IPS-18c (cell line): ENCODE measurements around the gene BRIP1.

Experiments
- H3K4me3 ChIP-seq: 2 replicates; pipeline ENCODE4 v1.7.0; 2013; ENCODE audit warnings: low read depth, mild to moderate bottlenecking, low read length, moderate library complexity; ENCODE audit not compliant: insufficient read depth
- H3K9me3 ChIP-seq: one replicate; pipeline ENCODE4 v1.6.1; 2013; ENCODE audit warnings: mild to moderate bottlenecking, low read length, moderate library complexity; ENCODE audit not compliant: control insufficient read depth, insufficient read depth

Gene BRIP1

DNA sequence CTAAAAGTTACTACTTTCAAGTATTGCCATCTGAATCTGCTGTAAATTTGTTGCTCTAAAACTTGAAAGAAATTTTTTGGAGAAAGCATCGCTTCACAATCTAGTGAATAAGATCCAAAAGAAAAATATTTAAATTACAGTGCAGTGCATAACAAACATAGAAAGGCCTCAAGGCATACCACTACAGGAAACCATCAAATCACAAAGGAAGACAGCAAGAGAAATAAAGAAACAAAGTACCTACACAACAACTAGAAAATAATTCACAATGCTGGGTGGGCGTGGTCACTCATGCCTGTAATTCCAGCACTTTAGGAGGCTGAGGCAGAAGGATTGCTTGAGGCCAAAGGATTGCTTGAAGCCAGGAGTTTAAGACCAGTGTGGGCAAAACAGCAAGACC is 104.9 kb downstream of the BRIP1 start:
- H3K9me3 ChIP-seq = no peaks in the 10 kb centered on the region
- H3K4me3 ChIP-seq = no peak overlapping the region

DNA sequence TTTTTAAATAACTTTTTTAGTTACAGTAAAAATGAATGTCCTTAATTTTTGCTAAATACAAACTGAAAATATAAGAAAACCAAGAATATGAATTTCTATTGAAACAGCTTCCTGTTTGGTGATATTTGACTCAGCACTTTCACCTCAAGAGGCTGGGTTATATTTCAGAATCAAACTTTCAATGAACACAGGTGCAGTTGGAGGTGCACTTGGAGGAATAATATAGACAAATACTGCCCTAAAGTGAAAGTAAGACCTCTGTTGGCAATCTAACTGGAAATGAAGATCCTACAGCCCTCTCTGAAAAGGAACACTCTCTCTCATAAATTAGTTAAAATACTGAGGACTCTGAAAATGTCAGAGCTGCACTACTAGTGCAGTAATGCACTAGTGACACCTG is 106.2 kb downstream of the BRIP1 start:
- Histone ChIP-seq H3K4me3 (no peak overlapping the region), H3K9me3 (no peaks in the 10 kb centered on the region)

DNA sequence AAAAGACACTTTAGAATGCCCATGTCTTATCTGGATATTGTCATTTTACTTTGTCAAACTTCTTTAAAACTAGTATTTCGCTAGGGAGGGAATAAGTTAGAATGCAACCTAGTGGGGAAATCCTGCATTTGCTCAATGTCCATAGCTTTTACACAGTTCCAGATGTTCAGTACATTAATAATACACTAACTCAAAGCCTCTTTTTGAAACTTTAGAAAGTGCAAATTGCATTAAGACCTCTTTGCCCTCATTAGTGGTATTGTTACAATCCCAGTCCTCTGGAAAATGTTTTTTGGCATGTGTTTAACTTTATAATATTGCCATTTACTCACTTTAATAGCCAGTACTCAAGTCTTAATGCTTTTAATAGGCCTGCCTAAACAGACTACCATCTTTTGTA is 106.8 kb downstream of the BRIP1 start:
- H3K4me3 ChIP-seq = no peak overlapping the region
- H3K9me3 ChIP-seq = no peaks in the 10 kb centered on the region

DNA sequence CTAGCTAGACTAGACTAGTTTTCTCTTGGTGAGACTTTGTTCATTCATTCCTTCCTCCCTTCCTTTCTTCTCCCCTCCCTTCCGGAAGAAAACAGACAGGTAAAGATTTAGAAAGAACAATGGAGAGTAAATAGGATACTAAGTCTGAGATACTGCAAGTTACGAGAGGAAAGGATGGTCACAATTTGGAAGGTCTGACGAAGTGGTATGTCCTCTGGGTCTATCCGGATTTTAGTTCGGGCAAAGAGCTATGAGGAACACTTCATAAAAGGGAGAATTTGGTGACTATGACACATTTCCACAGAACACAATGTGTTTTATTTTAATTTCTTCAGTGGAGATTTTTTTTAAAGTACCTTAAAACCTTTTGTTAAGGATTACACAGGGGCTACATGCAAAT is 107.7 kb downstream of the BRIP1 start:
- Histone ChIP-seq H3K4me3 (no peak overlapping the region), H3K9me3 (no peaks in the 10 kb centered on the region)

DNA sequence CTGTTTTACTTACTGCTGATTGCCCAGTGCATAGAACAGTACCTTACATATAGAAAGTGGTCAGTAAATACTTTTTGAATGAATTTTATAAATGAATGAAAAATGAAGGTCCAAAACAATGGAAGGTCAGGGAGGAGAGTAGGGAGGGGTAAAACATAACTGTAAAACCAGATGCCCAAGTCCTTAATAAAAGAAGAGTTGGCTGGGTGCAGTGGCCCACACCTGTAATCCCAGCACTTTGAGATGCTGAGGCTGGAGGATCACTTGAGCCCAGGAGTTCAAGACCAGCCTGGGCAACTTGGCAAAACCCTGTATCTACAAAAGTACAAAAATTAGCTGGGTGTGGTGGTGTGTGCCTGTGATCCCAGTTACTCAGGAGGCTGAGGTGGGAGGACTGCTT is 108.2 kb downstream of the BRIP1 start:
- no peaks in the 10 kb centered on the region for H3K9me3 ChIP-seq

DNA sequence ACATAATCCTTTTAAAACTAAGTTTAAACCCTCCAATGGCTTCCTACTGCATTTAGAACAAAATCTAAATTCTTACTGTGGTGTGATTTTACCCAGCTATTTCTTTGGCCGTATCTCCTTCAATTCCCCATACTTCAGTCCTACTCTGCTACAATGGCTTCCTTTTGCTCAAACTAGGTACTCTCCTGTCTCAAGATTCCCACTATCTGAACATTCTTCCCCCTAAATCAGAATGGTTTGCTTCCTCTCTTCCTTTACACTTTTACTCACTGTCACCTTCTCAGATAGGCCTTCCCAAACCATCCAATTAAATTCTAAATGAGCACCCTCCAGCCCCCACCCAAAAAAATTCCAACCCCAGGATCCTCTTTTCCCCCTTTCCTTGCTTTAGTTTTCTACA is 109.2 kb downstream of the BRIP1 start:
- no peak overlapping the region for H3K4me3 ChIP-seq

More for the DNA sequence above, 108.2 kb downstream of the BRIP1 start:
- H3K4me3 ChIP-seq = no peak overlapping the region

DNA sequence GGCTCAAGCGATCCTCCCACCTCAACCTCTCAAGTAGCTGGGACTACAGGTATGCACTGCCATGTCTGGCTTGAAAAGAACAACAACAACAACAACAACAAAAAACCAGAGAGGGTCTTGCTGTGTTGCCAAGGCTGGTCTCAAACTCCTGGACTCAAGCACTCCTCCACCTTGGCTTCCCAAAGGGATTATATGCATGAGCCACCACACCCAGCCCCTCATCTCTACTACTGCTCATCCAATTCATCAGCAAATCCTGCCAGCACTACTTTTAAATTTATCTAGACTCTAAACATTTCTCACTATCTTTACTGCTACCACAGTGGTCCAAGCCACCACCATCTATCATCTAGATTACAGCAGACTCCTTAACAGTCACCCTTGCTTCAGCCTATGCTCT is 109.6 kb downstream of the BRIP1 start:
- no peak overlapping the region for H3K4me3 ChIP-seq
- peaks cover 1% of the 10 kb centered on the region for H3K9me3 ChIP-seq

More for the DNA sequence above, 109.2 kb downstream of the BRIP1 start:
- H3K9me3 ChIP-seq = no peaks in the 10 kb centered on the region

DNA sequence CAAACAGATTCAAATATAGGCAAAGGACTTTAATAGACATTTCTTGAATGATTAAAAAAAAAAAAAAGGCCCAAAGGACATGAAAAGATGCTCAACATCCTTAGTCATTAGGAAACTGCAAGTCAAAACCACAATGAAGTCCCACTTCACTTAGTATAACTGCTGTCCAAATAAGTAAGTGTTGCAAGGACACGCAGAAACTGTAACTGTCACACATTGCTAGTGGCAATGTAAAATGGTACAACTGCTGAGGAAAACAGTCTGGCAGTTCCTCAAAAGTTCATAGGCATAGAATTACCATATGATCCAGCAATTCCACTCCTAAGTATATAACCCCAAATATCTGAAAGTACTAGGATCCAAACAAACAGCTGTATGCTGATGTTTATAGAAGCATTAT is 112.7 kb downstream of the BRIP1 start:
- peaks cover 7% of the 10 kb centered on the region for H3K9me3 ChIP-seq

DNA sequence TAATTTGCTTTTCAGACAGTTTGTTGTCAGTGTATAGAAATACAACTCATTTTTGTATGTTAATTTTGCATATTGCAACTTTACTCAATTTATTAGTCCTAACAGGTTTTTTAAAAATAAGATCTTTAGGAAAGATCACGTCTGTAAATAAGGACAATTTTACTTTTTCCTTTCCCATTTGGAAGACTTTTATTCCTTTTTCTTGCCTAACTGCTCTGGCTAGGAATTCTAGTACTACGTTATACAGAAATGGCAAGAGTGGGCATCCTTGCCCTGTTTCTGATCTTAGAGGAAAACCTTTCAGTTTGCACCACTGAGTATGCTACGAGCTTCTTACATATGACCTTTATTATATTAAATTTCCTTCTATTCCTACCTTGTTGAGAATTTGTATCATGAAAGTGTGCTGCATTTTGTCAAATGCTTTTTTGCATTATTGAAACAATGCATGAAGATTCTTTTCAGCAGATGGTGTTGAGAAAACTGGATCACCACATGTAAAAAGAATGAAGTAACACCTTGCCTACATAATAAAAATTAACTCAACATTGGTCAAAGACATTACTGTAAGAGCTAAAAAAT is 113.4 kb downstream of the BRIP1 start:
- no peak overlapping the region for H3K4me3 ChIP-seq
- H3K9me3 ChIP-seq = peaks cover 7% of the 10 kb centered on the region

More for the DNA sequence above, 112.7 kb downstream of the BRIP1 start:
- no peak overlapping the region for H3K4me3 ChIP-seq

DNA sequence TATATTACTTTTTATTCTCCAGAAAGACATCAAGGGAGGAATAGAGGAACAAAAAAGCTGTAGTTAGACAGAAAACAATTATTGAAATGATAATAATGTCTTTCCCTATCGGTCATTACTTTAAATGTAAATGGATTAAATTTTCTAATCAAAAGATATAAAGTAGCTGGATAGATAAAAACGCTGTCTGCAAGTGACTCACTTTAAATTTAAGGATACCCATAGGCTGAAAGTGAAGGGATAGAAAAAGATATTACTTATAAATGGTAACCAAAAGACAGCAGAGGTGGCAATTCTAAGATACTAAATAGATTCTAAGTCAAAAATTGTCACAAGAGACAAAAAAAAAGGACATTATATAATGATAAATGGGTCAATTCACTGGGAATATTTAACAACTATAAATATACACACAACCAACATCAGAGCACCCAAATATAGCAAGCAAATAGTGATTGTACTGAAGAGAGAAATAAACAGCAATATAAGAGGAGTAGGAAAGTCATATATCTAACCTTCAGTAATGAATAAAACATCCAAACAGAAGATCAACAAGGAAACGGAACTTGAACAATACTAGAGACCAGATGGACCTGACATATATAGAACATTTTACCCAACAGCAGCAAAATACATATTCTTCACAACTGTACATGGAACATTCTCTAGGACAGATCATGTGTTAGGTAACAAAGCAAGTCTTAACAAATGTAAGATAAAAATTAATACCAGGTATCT is 116.9 kb downstream of the BRIP1 start:
- Histone ChIP-seq H3K4me3 (no peak overlapping the region), H3K9me3 (peaks cover 7% of the 10 kb centered on the region)

DNA sequence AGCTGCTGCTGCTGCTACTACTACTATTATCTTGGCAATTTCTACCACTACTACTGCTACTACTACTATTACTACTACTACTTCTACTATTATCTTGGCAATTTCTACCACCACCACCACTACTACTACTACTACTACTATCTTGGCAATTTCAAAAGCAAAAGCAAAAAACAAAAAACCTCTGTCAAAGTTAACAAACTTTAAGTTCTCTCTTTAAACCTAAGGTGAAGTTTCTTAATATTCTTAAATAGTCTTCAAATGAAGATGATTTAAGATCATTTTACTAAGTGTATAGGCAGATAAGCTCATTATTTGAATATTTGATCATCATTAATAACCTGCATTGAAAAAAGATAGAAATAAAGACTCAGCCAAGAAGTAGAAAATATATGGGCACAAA is 118.5 kb downstream of the BRIP1 start:
- Histone ChIP-seq H3K9me3 (peaks cover 7% of the 10 kb centered on the region), H3K4me3 (no peak overlapping the region)

DNA sequence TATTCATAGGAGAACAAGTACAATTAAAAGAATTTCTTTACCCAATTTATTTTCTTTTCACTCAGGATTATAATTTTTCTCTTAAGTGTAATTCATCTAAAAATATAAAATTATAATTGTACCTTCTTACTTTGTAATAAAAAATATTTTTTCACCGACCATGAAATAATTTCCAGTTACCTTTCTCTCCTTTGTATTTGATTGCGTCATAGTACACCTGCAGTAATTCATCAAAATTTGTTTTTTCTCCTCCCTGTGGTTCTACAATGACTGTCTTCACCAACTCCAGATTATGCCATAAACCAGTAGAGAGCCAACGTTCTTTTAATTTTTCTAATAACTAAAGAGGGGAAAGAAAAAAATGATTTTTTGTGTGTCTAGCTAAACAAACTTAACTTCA is 119.1 kb downstream of the BRIP1 start:
- H3K9me3 ChIP-seq = peaks cover 7% of the 10 kb centered on the region

DNA sequence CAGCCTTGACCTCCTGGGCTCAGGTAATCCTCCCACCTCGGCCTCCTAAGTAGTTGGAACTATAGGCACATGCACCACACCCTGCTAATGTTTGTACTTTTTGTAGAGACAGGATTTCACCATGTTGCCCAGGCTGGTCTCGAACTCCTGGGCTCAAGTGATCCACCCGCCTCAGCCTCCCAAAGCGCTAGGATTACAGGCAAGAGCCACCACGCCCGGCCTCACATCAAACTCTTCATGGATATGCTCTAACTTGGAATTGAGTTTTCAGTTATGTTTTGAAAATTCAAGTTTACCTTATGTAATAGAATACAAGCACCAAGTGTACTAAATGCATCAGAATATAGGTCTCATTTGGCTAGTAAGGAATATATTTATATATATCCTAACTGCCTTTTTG is 119.6 kb downstream of the BRIP1 start:
- Histone ChIP-seq H3K9me3 (peaks cover 6% of the 10 kb centered on the region), H3K4me3 (no peak overlapping the region)

More for the DNA sequence above, 119.1 kb downstream of the BRIP1 start:
- no peak overlapping the region for H3K4me3 ChIP-seq

DNA sequence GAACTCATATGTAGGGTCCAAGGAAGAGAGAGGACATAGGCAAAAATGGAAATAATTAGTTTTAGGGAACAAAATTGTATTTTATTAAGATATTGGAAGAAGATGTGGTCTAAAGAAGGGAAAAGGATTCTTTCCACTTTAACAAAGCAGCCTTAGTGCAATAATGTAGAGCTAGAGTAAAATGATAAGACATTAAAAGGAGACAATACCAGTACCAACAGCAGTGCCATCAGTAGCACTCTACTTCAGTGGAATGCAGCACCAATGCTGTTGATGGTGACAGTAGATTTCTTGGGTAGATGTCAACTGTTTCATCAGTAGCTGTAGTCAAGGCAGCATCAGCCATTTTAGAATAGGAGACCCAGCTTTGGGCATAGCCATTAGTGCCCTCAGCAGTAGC is 124.3 kb downstream of the BRIP1 start:
- Histone ChIP-seq H3K9me3 (no peaks in the 10 kb centered on the region), H3K4me3 (no peak overlapping the region)

DNA sequence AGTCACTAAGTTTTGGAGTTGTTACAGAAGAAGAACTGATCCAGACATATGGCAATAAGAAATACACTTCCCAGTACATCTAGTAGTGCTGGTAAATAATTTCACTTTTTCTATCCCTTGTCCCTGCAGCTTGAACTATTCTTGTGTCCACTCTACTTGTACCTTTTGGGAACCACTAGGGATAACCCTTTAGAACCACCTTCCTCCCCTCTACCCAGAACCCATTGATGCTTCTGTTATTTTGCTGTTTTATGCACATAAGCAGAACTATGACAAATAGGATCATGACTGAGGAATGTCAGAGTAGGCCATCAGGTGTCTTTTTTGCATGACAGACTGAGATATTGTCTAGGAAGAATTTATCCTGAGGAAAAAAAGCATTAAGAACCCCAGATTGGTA is 125.1 kb downstream of the BRIP1 start:
- Histone ChIP-seq H3K9me3 (no peaks in the 10 kb centered on the region), H3K4me3 (no peak overlapping the region)

DNA sequence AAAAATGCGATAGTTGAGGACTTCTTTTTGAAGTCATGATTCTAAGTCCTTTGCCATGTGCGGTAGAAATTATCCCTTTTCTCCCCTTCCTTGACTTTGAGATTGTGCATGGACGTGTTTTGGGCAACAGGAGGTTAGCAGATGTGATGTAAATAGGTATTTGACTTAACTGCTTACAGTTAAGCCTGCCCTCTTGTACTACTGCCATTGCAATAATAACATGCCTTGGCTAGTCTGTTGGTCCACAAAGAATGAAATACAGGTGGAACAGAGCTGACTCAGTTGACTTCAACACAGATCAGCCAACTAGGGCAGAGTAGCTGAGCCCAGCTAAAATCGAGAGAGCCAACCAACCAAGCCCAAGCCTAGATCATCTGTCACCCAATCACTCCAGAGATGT is 125.5 kb downstream of the BRIP1 start:
- H3K4me3 ChIP-seq = no peak overlapping the region

DNA sequence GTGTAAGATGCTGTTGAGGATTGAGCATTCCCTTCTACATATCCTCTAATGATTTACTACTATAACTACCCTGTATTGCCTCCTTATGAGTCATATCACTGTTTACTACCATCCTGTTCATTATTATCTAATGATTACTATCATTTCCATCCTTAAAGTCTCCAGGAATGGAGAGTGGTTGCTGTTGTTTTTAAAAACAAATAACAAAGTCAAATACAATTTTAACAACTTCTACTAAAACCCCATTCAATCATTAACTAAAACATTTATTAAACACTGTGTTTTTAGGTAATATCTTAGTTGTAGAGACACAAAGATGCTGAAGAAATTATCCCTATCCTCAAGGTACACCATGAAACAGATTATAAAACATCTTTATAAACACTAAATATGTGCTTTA is 126.9 kb downstream of the BRIP1 start:
- H3K9me3 ChIP-seq = no peaks in the 10 kb centered on the region
- H3K4me3 ChIP-seq = no peak overlapping the region

More for the DNA sequence above, 125.5 kb downstream of the BRIP1 start:
- no peaks in the 10 kb centered on the region for H3K9me3 ChIP-seq

DNA sequence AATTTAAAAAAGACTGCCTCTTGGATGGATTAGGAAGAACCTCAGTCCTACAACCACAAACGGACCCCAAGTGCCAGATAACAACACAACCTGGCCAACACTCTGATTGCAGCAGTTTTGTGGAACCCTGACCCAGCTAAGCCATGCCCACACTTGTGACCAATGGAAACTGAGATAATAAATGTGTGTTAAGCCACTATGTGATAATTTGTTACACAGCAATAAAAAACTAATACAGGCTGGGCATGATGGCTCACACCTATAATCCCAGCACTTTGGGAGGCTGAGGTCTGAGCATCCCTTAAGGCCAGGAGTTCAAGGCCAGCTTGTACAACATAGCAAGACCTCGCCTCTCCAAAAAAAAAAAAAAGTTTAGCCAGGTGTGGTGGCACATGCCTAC is 127.5 kb downstream of the BRIP1 start:
- Histone ChIP-seq H3K4me3 (no peak overlapping the region), H3K9me3 (no peaks in the 10 kb centered on the region)

DNA sequence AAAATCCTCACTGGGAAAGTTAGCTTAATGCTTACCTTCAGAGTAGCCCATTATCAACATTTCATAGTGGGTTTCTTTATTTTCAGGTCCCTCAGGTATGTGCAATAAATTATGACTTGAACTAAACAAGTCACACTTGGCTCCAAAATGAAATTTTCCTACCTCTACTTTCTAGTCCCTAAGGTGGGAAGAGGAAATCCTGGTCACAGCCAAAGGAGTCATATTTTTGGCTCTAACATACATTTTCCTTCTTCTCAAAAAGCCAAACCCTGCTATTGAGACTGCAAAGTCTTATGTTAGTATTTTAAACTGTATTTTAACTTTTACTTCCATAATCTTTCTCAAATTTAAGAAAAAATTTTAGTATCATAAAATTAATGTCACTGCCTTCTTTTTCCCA is 128.9 kb downstream of the BRIP1 start:
- Histone ChIP-seq H3K4me3 (no peak overlapping the region), H3K9me3 (no peaks in the 10 kb centered on the region)
